Activated CD4-positive, alpha-beta T cell treated with anti-CD3 and anti-CD28 coated beads, Interleukin-2, amount 50 U/mL, for 16 hours (primary cell): Measurements from ENCODE around the gene OR10K2.
"Not testable (repeated sequence)": the region's sequence is repeated elsewhere in the genome, so short reads cannot be mapped to it uniquely, and the experiment has no call there.

Experiments
- DNase-seq: peaks from one replicate; pipeline ENCODE4 v3.0.0-alpha.2; 2020

The OR10K2 gene, protein sequence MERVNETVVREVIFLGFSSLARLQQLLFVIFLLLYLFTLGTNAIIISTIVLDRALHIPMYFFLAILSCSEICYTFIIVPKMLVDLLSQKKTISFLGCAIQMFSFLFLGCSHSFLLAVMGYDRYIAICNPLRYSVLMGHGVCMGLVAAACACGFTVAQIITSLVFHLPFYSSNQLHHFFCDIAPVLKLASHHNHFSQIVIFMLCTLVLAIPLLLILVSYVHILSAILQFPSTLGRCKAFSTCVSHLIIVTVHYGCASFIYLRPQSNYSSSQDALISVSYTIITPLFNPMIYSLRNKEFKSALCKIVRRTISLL

DNA sequence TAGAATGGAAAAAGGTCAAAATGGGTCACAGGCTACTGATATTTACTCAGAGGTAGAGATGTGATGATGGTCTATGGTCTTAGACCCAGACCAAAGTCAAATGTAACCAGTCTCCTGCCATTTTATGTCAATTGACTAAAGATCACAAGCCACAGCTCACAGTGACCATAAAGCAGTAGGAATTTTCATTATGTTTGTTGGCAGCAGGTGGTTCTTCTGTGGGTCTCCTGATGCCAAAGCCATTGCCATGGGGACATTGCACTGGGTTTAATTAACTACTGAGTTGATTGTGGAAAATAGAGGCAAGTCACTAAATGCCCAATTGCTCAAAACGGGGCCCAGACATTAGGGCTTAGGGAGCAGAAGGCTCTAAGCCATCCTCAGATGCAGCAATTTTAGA lies at the start of gene OR10K2:
TSS of gene OR10K2 (minus strand) at position 101 of the 400 bp plus-strand sequence. CDS start 5,371 bp downstream, outside the sequence.
- no peak for DNase-seq

DNA sequence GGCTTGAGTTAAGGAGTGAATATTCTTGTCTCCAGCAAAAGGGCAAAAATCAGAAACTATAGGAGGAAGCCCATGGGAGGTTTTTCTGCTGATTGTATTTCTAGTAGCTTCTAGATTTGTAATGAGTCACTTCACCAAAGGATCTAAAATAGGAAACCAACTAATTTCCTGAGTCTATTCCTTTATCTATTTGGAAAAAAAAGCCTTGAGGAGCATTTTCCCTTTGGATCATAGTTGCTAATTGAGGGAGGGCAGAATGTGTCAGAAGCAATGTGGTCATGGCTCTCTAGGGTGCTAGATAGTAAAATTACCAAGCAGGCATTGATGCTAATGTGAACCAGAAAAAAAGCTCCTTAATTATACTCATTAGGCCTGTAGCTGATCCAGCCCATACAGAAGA lies 45.9 kb upstream of the OR10K2 start, which contains the start of gene OR10R2:
TSS of gene OR10R2 (plus strand) at position 301 of the 400 bp plus-strand sequence. CDS start 106 bp downstream, outside the sequence.
- no peak for DNase-seq

DNA sequence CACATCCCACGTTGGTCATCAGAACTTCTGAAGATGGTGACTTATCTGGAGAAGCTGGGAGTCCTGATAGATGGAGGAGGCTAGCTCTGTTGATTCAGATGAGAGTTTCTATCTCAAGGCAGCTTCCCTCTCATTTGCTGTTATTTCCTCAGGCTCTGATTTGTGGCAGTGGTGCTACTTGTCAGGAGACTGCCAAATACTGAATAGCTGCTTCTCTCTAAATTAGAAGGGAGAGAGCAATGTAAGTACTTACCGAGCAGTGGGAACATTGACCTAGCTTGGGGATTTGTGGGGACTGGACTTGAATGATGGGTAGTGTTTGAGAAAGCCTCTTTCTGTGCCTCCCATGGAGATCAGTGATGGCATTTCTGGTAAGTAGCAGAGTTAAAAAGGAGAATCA lies 35.5 kb upstream of the OR10K2 start, which contains the start of gene OR10K1:
TSS of gene OR10K1 (plus strand) at position 301 of the 400 bp plus-strand sequence. CDS start 3,728 bp downstream, outside the sequence.
- DNase-seq, result no peak

DNA sequence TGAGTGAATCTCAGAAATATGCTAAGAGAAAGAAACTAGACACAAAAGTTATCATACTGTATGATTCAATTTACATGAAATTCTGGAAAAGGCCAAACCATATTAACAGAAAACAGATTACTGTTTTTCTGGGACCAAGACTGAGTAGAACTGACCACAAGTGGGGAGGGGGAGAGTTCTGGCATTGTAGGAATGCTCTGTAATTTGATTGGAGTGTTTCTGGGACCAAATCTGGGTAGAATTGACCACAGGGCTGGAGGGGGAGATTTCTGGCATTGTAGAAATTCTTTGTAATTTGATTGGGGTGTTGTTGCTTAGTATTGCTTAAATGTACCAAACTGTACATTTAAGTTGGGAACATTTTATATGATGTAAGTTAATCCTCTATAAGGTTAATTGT lies 32.2 kb upstream of the OR10K2 start:
- no peak for DNase-seq

DNA sequence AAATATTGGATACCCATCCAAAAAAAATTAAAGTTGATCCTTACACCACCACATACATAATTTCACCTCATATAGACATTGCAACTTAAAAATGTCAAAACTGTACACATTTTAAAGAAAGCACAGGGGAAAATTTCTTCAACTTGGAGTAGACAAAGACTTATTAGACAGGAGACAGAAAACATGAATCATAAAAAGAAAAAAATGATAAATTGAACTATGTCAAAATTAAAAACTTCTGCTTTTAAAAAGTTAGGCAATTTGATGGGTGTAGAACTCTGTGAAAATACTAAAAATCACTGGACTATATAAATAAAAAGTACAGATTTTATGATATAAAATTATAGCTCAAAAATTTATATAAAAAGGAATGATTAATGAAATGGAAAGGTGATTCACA lies 31.2 kb upstream of the OR10K2 start:
- no peak for DNase-seq

DNA sequence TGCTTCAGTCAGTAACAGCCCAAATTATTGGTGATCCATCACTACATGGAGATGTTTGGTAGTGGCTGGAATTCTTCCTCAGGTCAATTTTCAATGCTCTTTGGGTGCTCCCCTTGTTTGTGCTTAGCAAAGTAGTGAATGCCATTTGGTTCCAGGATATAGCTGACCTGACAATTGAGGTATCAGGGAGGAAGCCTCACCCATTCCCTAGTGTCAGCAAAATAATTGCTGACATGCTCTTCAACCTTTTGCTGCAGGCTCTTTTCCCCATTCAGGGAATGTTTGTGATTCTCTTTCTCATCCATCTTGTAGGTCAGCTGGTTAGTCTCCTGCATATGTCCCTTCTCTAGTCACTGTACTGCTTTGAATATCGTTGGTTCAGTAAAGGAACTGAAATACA lies 28.5 kb upstream of the OR10K2 start:
- no peak for DNase-seq

DNA sequence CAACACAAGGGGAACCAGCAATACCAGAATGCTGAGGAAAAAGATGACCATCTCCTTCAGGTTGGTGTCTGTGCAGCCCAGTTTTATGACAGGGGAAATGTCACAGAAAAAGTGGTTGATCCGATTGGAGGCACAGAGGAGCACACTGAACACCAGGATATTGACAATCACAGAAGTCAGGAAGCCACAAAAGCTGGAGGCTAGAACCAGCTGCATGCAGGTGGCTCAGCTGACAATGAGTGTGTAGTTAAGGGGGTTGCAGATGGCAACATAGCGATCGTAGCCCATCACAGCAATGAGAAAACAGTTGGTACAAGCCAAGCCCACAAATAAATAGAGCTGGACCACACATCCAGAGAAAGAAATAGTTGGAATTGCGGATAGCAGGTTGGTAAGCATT lies 19.3 kb upstream of the OR10K2 start:
- no peak for DNase-seq

DNA sequence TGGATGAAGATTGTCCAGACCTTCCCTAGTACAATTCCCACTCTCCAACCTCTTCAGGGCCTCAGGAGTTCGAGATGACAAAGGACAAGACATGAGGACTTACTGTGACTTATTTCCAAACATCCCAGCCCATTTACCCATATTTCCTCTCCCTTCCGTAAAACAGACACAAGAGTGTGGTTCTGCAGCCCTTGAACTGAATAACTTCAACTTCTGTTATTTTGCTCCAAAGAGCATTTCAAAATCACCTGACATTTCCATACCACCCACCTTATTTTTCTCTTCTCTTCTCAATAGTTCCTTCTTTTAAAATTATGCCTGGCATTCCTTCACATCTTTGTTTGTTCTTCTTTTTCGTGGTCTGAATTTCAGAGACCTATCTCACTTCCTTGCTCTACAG lies 8.7 kb upstream of the OR10K2 start:
- DNase-seq, result no peak

DNA sequence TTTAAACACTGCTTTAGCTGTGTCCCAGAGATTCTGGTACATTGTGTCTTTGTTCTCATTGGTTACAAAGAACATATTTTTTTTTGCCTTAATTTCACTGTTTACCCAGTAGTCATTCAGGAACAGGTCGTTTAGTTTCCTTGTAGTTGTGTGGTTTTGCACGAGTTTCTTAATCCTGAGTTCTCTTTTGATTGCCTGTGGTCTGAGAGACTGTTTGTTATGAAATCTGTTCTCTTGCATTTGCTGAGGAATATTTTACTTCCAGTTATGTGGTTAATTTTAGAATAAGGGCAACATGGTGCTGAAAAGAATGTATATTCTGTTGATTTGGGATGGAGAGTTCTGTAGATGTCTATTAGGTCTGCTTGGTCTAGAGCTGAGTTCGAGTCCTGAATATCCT lies 4.1 kb upstream of the OR10K2 start:
- DNase-seq, result not testable (repeated sequence)

DNA sequence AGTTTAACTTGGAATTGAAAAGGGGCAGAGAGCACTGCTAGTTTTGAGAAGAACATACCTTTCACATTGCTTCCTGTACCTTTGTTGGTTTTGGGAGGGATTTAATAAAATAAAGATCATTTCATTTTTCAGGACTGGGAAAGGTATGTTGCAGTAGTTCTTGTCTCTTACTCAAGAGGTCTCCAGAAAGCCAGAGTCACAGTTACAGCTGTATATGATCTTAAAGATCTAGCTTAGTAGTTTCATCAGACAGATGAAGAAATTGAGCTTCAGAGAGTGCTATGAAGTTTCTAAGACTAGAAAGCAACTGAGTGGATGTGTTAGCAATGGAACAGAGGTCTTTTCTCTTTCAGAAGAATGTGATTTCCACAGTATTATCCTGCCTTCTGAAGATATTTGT lies 1.0 kb downstream of the OR10K2 start:
- DNase-seq, result no peak

DNA sequence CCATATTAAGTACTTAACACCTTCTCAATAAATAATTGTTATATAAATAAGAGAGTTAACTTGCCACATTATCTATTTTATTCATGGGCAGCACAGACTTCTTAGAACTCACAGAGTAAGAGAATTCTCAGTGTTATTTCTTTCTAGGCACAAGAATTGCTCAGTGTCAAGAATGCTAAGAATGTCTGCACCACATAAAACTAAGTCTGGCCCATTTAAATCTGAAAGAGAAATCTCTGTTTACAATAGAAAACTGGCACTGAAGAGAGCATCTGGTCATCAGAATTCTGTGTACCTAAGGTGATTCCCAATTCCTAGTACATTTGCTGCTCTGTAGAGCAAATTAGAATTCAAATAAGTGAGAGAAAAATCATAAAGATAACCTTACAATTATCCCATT lies 3.8 kb downstream of the OR10K2 start:
- DNase-seq, result no peak

DNA sequence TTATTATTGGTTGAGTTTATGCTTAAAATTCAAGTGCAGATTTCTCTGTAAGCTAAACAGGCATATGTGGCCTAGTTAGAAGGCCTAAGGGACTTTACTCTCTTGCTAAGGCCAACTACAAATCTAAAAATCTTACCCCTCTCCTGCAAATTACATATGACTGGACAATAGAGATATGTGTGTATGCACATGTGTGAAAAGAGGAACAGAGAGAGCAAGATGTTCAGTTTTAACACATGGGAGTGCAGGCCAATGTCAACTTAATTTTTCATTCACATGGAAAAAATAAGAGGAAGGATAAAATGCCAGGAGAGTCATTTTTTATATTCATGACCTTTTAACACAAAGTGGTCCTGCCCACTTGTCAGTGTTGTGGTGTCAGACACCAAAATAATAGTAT lies 8.5 kb downstream of the OR10K2 start:
- no peak for DNase-seq

DNA sequence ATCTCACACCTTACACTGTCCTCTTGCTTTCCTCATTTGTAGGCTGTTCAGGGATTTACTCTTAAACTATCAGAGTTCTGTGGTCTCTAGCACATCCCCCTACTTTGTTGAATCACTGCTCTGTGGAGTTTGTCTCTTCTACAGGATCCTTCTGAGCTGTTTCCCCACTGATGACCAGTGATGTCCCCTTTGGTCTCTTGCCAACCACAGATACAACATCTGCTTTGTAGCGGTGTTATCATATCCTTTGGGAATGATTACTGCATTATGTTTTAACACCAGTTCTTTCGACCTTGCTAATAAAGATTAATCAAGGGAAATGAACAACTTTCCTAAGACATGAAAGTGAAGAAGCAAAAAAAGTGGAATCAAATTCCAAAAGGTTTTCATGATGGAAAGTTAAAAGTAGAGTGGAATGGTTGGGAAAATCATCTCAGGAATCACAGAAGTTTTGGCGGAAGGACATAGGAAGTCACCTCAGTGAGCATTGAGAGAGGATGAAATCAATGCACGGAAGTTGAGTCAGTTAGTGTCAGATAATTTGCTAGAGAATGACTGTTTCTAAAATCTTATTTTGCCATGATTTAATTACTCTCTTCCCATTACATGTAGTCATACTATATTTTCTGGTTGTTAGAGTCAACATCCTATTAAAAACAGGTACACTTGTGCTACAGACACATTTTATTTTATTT lies 11.2 kb downstream of the OR10K2 start:
- DNase-seq, result no peak

DNA sequence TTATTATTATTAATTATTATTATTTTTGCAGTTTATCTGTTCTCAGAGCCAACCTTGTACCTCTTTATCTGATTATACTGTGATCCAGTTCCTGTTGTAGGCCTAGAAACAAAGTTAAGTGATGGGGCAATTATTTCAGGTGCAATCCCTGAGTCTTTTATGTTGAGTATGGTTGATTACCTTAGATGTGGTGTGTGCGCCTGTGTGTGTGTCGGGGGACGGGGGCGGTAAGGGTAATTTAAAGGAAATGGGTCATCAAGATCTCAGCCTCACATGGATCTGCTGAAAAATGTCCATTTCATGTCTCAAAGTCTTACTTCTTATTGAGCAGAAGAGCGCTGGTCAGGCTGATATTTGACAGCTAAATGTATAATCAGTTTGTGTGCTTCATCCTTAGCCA lies 18.9 kb downstream of the OR10K2 start:
- no peak for DNase-seq

DNA sequence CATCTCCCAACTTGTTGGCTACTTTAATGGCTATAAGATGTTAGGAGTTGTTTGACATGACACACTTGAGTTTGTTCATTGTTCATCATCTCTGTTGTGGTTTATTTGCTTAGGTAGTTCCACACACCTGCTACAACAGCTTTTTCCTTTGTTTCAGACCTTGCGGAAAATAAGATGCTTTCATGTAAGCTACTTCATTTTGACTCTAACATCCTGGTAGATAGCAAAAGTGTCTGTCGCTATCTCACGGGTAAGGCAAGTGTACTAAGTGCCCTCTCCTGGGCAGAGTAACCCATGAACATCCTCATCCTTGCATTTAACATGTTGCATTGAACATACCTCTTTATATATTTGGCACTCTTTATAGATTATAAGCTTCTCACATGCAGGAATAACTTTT lies 25.2 kb downstream of the OR10K2 start:
- no peak for DNase-seq

DNA sequence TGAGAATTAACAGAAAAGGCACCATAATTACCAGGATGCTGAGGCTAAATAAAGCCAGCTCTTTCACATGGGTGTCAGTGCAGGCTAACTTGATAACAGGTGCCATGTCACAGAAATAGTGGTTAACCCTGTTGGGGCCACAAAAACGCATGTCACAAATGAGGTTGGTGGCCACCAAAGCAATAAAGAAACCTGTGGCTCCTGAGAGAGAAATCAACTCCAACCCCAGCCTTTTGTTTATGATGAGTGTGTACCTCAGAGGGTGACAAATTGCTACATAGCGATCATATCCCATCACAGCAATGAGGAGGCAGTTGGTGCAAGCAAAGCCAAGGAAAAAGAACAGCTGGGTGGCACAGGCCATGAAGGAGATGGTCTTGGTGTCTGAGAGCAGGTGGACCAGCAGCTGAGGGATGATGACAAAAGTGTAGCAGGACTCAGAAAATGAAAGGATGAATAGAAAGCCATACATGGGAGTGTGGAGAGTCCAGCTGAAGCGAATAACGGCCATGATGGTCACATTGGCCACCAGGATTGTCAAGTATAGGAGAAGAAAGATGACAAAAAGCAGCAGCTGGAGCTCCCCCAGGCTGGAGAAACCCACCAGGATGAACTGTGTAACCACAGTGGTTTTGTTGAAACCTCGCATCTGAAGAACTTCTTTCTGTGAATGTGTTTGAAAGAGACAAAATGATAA lies 27.1 kb downstream of the OR10K2 start, which contains the start of gene OR10T2:
TSS of gene OR10T2 (minus strand) at position 649 of the 697 bp plus-strand sequence. CDS start at position 649, 0 bp downstream.
- peak; percentile 1 for DNase-seq

DNA sequence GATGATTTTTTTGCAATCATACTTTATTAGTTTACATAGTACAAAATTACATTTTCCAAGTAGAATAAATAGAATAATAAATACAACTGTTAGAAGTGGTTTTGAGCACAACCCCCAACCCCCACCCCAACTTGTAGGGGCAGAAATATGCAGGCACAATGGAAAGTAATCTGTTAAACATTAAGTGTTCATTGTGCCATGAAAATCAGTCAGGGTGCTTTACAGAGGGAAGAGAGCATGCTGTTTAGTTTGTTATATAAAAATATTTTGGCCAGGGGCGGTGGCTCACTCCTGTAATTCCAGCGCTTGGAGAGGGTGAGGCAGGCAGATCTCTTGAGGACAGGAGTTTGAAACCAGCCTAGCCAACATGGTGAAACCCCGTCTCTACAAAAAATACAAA lies 29.4 kb downstream of the OR10K2 start:
- DNase-seq, result no peak

DNA sequence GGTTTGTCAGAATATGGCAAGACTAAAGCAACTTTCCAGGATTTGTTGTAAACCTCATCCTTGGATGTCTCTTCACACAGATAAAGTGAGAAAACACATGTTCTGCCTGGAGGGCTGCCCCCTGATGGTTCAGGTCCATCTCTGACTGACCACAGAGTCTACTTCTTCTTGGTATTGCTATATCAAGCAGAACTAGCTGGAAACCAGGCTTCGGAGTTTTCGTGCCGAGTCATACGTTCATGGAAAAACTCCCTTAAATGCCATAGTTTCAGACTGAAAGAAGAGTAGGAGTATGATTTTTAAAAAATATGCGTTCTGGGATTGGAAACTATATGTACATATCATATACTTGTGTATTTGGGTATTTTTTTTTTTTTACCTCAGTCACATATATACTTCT lies 32.6 kb downstream of the OR10K2 start:
- no peak for DNase-seq

DNA sequence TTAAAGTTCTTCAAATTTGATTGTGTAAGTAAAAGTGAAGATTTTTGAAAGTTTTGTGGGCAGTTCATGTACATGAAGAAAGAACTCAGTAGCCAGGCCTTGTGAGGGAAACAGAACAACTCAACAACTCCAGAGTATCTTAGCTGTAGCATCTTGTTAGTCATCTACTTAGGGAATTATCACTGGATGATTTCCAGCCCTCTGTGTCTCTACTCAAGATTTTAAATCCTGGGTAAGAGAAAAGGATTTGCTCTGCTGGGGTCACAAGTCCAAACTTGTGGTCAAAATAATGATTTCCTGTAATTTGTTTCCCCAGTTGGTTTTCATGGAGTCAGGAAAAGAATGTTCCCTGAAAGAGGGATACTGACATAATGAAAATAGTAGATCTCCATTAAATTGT lies 34.9 kb downstream of the OR10K2 start:
- DNase-seq, result no peak

DNA sequence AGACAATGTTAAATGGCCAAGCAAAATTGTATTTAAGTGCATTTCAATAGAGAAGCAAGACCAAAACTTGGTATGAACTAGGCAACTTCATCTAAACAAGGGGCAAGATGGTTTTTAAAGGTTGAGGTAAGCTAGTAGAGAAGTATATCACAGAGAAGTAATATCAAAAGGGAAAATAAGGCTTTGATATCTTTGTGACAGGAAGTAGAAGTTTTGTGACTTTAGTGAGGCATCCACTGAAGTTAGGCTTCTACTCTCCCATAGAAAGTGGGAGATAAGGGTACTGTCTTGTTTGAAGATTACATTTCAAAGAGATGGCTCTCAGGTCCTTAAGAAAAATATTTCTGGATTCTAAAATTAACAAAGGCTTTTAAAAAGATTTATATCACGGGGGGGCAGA lies 35.7 kb downstream of the OR10K2 start:
- DNase-seq, result no peak

DNA sequence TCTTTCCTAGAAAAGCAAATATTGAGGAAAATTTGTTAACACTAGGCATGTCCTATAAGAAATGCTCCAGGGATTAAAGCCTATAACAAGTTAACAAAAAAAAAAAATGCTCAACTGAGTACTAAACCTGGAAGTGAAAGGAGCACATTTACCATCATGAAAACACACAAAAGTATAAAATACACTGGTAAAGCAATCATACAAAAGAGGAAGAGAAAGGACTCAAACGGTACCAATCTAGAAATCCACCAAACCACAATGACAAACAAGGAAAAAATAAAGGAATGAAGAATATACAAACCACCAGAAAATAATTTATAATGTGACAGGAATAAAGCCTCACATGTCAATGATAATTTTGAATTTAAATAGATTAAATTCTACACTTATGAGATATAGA lies 51.2 kb downstream of the OR10K2 start:
- DNase-seq, result no peak

DNA sequence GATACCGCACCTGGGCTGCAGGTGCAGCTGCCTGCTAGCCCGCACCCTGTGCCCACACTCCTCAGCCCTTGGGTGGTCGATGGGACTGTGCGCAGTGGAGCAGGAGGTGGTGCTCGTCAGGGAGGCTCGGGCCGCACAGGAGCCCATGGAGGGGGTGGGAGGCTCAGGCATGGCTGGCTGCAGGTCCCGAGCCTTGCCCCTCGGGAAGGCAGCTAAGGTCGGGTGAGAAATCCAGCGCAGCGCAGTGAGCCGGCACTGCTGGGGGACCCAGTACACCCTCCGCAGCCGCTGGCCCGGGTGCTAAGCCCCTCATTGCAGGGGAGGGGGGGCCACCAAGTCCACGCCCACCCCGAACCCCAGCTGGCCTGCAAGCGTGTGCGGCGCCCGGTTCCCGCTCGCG lies 51.9 kb downstream of the OR10K2 start:
- not testable (repeated sequence) for DNase-seq

DNA sequence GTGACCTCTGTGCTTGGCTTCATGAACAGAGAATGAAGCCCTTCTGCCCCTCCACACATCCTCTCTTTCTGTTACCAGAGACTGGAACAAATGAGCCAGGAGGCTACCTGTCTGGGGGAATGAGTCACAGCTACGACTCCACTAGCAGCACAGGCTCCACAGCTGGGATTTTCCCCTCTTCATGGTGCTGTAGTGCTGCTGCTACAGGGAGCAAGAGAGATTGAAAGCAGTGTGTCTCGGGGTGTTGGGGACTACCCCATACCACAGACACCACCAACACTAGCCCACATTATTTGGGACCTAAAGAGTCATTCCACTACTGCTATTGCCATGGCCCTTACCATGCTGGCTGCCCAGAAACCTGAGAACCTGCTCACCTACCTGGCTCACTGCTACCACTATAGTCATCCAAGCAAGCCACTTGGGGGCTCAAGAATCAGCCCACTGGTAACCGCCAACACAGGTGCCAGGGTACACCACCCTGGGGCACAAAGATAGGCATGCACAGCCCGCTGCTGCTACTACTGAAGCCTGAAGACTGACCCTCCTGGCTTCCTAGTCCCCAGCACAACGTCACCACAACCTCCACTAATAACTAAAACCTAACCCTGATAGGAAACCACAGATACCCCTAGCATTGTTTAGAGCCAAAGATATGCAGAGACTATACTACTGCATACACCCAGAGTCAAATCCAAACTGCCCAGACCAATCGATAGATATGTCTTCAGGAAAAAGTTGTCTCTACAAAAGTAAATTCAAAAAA lies 54.7 kb downstream of the OR10K2 start:
- DNase-seq, result peak; percentile 54
